Neutrophil (primary cell): ENCODE data around the gene CCL22.

Experiments used
- H3K27ac ChIP-seq: fragments of 200-600 bp; sonication (generic); 2 replicates; pipeline ENCODE4 v1.5.1; 2016; ENCODE audit warnings: mild to moderate bottlenecking, moderate library complexity
- H3K27me3 ChIP-seq: fragments of 200-600 bp; sonication (generic); 2 replicates; pipeline ENCODE4 v1.6.0; 2016; ENCODE audit warnings: mild to moderate bottlenecking
- H3K36me3 ChIP-seq: fragments of 200-600 bp; sonication (generic); 2 replicates; pipeline ENCODE4 v1.5.1; 2017
- H3K4me1 ChIP-seq, 2 experiments: fragments of 200-600 bp in 1 of 2; sonication (generic) in 1 of 2; 1 replicate in 1 of 2; 2 replicates in 1 of 2; pipeline versions ENCODE4 v1.5.1 to v1.6.1; 2013 to 2016; ENCODE audit warnings: low read depth in 1 of 2, low read length in 1 of 2, mild to moderate bottlenecking in 1 of 2, moderate library complexity in 1 of 2; ENCODE audit not compliant: control insufficient read depth in 1 of 2, insufficient read depth in 1 of 2
- H3K4me3 ChIP-seq, 2 experiments: fragments of 200-600 bp in 1 of 2; sonication (generic) in 1 of 2; 1 replicate in 1 of 2; 2 replicates in 1 of 2; pipeline ENCODE4 v1.5.1; 2013 to 2016; ENCODE audit warnings: low read depth in 1 of 2, low read length in 1 of 2, mild to moderate bottlenecking in 1 of 2, moderate library complexity in 1 of 2
- H3K9me3 ChIP-seq: fragments of 200-600 bp; sonication (generic); 2 replicates; pipeline ENCODE4 v1.5.1; 2016
- CTCF ChIP-seq: fragments of 200-600 bp; sonication (generic); IDR thresholded peaks from 2 replicates; pipeline ENCODE4 v1.5.1; 2016; ENCODE audit warnings: antibody characterized with exemption

CCL22 gene

GRCh38 chr16:57361404-57361803, 2.8 kb downstream of the CCL22 start:
- no peak overlapping the region for H3K4me3 ChIP-seq
- no peaks in the 10 kb centered on the region for H3K9me3 ChIP-seq

GRCh38 chr16:57364143-57364542, 5.6 kb downstream of the CCL22 start:
- H3K36me3 ChIP-seq, result no peaks in the 10 kb centered on the region
- H3K4me3 ChIP-seq, result no peak overlapping the region
- H3K9me3 ChIP-seq, result no peaks in the 10 kb centered on the region
- no peaks in the 10 kb centered on the region for H3K4me1 ChIP-seq
- H3K27me3 ChIP-seq, result peaks cover 24% of the 10 kb centered on the region
- H3K27ac ChIP-seq, result no peak overlapping the region
- TF ChIP-seq CTCF, result no peak

More at GRCh38 chr16:57361404-57361803, 2.8 kb downstream of the CCL22 start:
- no peak for TF ChIP-seq CTCF
- Histone ChIP-seq H3K27ac (no peak overlapping the region), H3K4me1 (no peaks in the 10 kb centered on the region), H3K36me3 (no peaks in the 10 kb centered on the region), H3K27me3 (peaks cover 14% of the 10 kb centered on the region)

- TF ChIP-seq CTCF, result no peak
- no peak overlapping the region for H3K27ac ChIP-seq
- peaks cover 33% of the 10 kb centered on the region for H3K27me3 ChIP-seq
- no peaks in the 10 kb centered on the region for H3K9me3 ChIP-seq
- no peaks in the 10 kb centered on the region for H3K36me3 ChIP-seq
- H3K4me1 ChIP-seq, result no peaks in the 10 kb centered on the region
- H3K4me3 ChIP-seq, result no peak overlapping the region
Measured at GRCh38 chr16:57366544-57367040, 8.0 kb downstream of the CCL22 start.

- Histone ChIP-seq H3K4me1 (no peaks in the 10 kb centered on the region), H3K9me3 (no peaks in the 10 kb centered on the region), H3K27ac (no peak overlapping the region), H3K4me3 (no peak overlapping the region), H3K27me3 (peaks cover 34% of the 10 kb centered on the region), H3K36me3 (no peaks in the 10 kb centered on the region)
- TF ChIP-seq CTCF, result no peak
Measured at GRCh38 chr16:57367116-57367752, 8.7 kb downstream of the CCL22 start.

GRCh38 chr16:57371494-57372371, 13.2 kb downstream of the CCL22 start:
- no peaks in the 10 kb centered on the region for H3K9me3 ChIP-seq
- TF ChIP-seq CTCF, result no peak
- H3K27me3 ChIP-seq, result peaks cover 37% of the 10 kb centered on the region
- no peak overlapping the region for H3K4me3 ChIP-seq
- no peak overlapping the region for H3K27ac ChIP-seq
- no peaks in the 10 kb centered on the region for H3K4me1 ChIP-seq
- no peaks in the 10 kb centered on the region for H3K36me3 ChIP-seq
